IPS-15b (cell line): ENCODE measurements around the gene PYGL.

Experiments
- H3K27me3 ChIP-seq: one replicate; pipeline ENCODE4 v1.6.1; 2013; ENCODE audit warnings: low read length; ENCODE audit not compliant: control insufficient read depth, insufficient read depth
- H3K36me3 ChIP-seq: one replicate; pipeline ENCODE4 v1.6.1; 2013; ENCODE audit warnings: low read length; ENCODE audit not compliant: control insufficient read depth, insufficient read depth
- H3K4me1 ChIP-seq: one replicate; pipeline ENCODE4 v1.6.1; 2013; ENCODE audit warnings: mild to moderate bottlenecking, low read length; ENCODE audit not compliant: control insufficient read depth, insufficient read depth
- H3K4me3 ChIP-seq: one replicate; pipeline ENCODE4 v1.5.1; 2013; ENCODE audit warnings: low read depth, low read length
- H3K9ac ChIP-seq: one replicate; pipeline ENCODE4 v1.6.1; 2013; ENCODE audit warnings: low read depth, mild to moderate bottlenecking, low read length
- H3K9me3 ChIP-seq: one replicate; pipeline ENCODE4 v1.6.1; 2013; ENCODE audit warnings: mild to moderate bottlenecking, low read length; ENCODE audit not compliant: control insufficient read depth, insufficient read depth

Gene PYGL

DNA sequence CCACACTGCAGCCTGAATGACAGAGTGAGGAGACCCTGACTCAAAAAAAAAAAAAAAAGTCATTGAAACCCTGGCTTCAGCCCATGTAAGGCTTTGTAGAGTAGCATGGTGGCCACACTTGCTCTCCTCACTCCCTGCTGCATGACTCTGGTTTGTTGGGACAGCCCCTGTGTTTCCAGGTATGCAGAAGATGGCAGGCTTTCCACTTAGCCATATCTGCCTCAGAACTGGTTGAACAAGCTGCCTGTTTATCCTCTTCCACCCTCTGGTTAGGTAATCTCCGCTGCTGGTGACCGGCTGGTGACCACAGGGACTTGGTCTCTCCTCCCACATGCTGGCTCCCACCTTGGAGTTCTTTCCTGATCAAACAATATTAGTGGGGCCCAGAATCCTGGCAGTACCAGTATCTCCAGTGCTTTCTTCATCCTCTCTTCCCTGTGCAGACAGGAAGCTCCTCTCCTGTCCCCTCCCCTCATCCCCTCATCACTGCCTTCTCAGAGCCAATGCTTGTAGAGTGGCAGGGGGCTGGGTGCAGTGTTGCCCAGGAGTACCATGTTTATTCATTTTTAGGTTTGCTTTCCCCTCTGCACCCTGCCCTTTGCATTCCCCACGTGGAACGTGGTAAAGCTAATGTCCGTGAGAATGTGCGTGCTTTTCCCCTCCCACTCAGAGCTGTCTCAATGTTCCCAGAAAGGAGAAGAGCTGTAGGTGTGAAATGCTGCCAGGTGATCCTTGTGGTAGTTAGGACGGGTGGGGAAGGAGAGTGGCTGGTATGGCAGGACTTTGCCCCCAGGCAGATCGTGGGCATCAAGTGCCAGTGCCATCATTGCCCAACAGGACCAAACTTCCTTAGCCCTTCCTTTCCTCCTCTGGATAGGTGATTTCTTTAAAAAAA, 61.1 kb downstream of the PYGL start:
- Histone ChIP-seq H3K36me3 (no peaks in the 10 kb centered on the region), H3K9me3 (no peaks in the 10 kb centered on the region), H3K9ac (no peak overlapping the region), H3K27me3 (no peaks in the 10 kb centered on the region), H3K4me3 (no peak overlapping the region), H3K4me1 (peaks cover 15% of the 10 kb centered on the region)

DNA sequence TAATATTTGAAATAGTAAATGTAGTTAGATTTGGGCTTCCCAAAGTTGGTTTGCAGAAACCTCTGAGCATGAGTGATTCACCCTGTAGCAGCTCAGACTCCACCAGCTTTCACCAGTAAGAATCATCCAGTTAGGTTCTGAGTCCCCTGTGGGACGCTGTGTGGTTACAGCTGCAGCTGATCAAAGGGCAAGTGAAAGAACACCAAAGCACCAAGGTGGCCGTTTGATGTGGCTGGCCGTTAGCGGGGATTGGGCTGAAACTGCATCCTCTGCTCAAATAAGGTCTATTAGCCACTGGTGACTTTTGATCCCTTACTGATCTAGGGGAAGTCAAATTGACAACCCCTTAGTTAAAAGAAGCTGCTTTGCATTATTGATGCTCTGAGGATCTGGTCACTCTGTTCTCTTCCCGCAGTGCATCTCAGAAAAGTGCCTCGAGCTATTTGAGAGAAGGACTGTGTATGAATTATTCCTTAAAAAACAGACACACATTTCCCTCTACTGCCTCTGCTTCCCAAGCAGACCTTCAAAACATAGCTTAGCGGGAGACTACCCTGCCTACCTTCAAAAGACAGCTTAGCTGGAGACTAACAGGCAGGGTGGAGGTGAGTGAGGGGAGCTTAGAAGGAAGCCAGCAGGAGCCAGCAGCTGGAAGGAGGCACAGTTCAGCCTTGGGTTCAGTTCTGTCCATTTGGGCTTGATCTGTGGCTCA, 68.8 kb downstream of the PYGL start:
- Histone ChIP-seq H3K9me3 (no peaks in the 10 kb centered on the region), H3K4me3 (no peak overlapping the region), H3K36me3 (no peaks in the 10 kb centered on the region), H3K4me1 (peaks cover 14% of the 10 kb centered on the region), H3K27me3 (peaks cover 34% of the 10 kb centered on the region), H3K9ac (no peak overlapping the region)

DNA sequence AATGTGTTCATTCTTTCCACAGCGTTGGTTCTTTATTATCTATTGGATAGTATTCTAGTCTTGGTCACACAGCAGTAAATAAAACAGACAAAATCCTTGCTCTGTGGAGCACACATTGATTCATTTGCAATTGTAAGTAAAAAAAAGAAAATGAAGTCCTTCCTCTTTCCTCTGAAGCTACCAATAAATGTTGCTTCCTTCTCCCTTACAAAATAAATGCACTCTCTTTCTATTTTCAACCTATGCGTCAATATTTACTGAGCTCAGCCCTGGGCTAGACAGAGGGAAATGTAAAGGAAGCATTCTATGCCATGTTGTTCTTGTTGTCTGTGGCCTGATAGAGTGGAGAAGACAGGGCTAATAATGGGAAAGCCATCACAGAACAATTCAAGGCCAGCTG, 69.5 kb downstream of the PYGL start:
- Histone ChIP-seq H3K36me3 (no peaks in the 10 kb centered on the region), H3K27me3 (peaks cover 41% of the 10 kb centered on the region), H3K9ac (no peak overlapping the region), H3K4me3 (no peak overlapping the region), H3K9me3 (no peaks in the 10 kb centered on the region), H3K4me1 (peaks cover 14% of the 10 kb centered on the region)

DNA sequence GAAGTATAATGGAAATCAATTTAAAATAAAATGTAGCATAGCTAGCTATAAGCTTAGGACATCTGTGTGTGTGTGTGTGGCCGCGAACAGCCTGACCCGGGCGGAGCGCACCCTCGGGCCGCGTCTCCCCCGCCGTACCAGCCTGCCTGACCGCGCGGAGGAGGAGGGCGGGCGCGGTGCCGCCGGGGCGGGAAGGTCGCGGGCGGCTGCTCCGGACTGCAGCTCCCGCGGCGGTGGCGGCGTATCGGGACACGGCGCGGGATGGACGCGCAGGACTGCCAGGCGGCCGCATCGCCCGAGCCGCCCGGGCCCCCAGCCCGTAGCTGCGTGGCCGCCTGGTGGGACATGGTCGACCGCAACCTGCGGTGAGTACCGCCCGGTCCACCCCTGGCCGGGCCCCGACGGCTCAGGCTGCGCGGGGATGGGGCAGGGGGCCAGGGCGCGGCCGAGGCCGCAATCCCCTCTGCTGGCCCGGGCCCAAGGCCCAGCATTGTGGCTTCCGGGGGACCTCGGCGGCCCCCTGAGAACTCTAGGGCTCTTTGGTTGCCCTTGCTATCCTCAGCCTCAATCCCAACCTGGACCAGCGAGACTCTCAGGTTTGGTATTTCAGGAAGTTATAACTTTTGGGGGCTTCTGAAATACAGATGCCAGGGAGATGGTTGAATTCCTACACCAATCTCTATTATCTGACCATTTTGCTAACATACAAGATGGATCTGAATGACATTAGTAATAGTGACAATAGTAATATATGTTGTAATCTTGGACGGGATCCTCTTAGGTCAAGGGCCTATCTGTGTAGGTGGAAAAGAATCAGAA, 72.2 kb downstream of the PYGL start, which contains the start of gene ABHD12B:
Gene ABHD12B (plus strand): TSS at position 140 of the 819 bp plus-strand sequence. CDS start 122 bp downstream, at position 262.
- Histone ChIP-seq H3K9ac (no peak within 1 kb of the TSS), H3K4me1 (peaks cover 14% of the 10 kb centered on the region), H3K9me3 (no peaks in the 10 kb centered on the region), H3K4me3 (peak within 1 kb of the TSS; percentile 38), H3K36me3 (no peaks in the 10 kb centered on the region), H3K27me3 (peaks cover 42% of the 10 kb centered on the region)

DNA sequence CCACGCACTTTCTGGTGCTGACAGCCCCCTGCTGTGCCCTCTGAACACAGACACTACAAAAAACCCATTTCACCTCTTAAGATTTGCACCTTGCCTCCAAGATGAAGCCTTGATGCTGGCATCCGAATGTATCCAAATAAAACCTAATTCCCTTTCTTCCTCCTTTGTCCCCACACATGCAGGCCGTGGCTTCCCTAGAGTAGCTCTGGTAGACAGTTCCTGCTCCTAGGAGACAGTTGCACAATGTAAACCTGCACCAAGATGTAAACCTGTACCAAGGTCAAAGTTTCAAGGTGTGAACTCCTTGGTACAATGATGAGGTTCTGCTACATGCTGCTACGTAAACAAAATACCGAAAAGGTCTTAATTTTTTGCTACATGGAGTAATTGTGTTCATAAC, 73.1 kb downstream of the PYGL start:
- peaks cover 14% of the 10 kb centered on the region for H3K4me1 ChIP-seq
- no peaks in the 10 kb centered on the region for H3K9me3 ChIP-seq
- peaks cover 42% of the 10 kb centered on the region for H3K27me3 ChIP-seq
- no peak overlapping the region for H3K9ac ChIP-seq
- H3K36me3 ChIP-seq: no peaks in the 10 kb centered on the region
- no peak overlapping the region for H3K4me3 ChIP-seq

DNA sequence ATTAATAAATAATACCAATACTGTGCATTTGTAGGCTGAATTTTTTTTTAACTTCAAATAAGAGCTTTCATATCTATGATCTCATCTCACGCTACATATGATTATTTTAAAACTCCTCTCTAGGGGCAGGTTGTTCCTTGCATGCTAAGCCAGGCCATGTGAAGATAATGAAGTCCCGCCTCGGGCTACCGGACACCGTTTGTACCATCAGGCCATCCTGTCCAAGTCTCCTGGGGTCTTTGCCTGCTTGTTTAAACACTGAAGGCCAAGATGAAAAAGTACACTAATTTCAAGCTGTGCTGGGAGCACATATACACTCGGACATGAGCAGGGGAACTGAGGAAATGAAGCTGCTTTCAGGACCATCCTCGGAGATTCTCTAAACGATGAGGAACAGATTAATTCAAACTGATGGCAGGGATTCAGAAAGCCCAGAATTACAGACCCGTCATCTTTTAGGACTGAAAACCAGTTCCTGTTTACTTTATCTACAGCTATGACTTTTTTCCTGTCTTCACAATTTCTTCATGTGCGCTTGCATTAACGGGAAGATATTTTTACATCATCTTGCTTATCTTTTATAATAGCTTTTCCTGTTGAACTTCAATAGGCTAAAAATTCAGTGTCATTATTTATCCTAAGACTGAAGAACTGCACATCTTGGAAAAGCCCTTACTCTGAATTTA, 78.7 kb downstream of the PYGL start:
- Histone ChIP-seq H3K4me1 (peaks cover 4% of the 10 kb centered on the region), H3K36me3 (no peaks in the 10 kb centered on the region), H3K4me3 (no peak overlapping the region), H3K9ac (no peak overlapping the region), H3K9me3 (no peaks in the 10 kb centered on the region), H3K27me3 (peaks cover 8% of the 10 kb centered on the region)

DNA sequence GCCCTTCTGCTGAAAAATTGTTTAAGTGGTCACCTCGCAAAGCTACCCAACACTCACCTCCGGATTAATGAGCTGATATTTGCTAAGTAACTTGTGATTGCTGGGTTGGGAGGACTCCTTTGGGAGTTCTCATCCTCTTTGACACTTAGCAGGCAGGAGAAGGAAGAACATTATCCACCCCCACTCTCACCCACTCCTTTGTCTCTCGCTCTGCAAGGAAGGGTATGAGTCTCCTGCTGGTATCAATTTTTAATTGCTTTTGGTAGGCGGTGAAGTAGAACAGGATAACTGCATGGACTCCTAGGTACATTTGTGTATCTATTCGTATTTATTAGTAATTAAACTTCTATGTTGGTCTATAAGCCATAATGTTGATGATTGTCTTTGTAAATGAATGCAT, 79.3 kb downstream of the PYGL start:
- Histone ChIP-seq H3K9me3 (no peaks in the 10 kb centered on the region), H3K9ac (no peak overlapping the region), H3K4me3 (no peak overlapping the region), H3K27me3 (peaks cover 2% of the 10 kb centered on the region), H3K4me1 (peaks cover 8% of the 10 kb centered on the region), H3K36me3 (no peaks in the 10 kb centered on the region)

DNA sequence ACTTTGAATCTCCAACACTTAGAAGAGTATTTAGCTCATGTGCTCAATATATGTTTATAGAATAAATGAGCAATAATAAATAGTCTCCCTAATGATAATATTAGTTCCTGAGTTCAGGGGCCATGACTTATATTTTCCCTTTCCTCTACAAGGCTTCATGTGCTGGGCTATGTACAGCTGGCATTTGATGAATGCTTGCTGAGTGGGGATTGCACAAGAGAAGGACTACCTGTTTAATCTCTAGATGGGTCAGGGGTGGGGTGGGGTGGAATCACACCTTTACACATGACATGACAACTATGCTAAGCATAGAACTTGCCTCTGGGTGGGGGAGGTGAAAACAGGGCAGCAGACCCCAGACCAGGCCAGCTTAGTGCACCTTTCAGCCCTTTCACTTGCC, 80.0 kb downstream of the PYGL start:
- Histone ChIP-seq H3K9me3 (no peaks in the 10 kb centered on the region), H3K4me3 (no peak overlapping the region), H3K9ac (no peak overlapping the region), H3K27me3 (no peaks in the 10 kb centered on the region), H3K4me1 (peaks cover 9% of the 10 kb centered on the region), H3K36me3 (no peaks in the 10 kb centered on the region)

DNA sequence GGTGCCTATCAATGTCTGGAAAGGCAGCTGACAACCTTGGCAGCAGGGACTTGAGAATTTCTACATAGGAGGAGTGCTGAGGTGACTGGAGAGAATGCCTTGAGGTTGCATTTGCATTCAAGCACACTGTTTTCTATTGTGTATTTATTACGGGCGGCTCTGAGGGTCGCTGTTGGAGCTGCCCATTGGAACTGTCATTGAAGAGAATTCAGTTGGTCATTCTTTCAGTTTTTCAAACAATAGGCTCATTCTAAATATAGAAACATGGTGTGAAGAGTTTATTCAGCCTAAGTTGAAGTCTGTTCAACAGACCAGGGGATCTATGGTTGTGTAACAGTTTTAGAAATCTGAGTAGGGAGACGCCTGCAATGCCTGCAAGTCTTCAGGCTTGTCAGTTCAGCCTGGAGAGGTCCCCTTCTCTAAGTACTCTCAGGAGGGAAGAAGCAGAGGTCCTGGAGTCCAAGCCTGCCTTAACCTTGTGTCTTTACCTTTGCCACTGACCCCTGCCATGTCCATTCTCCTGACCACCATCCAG, 82.2 kb downstream of the PYGL start:
- Histone ChIP-seq H3K4me1 (peaks cover 9% of the 10 kb centered on the region), H3K36me3 (no peaks in the 10 kb centered on the region), H3K4me3 (no peak overlapping the region), H3K9me3 (no peaks in the 10 kb centered on the region), H3K27me3 (no peaks in the 10 kb centered on the region), H3K9ac (no peak overlapping the region)

DNA sequence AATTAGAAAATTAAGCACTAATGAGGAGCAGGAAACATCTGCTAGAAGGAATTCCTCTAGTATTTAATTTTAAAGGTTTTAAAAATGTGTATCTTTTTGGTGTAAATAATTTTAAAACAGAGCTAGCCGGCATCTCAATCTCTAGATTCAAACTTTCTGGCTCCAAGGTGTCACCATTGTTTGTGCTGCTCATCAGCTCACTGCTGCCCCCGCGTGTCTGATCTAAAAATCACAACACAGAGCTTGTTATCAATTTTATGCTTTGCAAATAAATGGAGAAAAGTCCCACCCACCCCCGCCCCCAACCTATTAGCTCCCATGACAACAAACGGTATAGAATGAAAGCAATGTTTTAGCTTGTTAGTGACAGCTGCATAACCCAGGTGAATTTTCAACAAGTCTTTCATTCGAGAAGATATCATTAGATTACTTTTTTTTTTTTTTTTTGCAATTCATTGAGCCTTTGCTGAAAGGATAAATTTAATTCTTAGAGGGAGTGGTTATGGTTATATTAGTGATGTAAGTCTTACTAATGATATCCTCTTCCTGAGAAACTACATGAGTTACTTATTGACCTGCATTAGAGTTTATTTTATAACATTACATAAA, 83.7 kb downstream of the PYGL start:
- H3K27me3 ChIP-seq: no peaks in the 10 kb centered on the region
- H3K4me1 ChIP-seq: peaks cover 9% of the 10 kb centered on the region
- no peaks in the 10 kb centered on the region for H3K9me3 ChIP-seq
- H3K36me3 ChIP-seq: no peaks in the 10 kb centered on the region
- peak overlapping the region; percentile 43 for H3K4me3 ChIP-seq
- peak overlapping the region; percentile 1 for H3K9ac ChIP-seq

DNA sequence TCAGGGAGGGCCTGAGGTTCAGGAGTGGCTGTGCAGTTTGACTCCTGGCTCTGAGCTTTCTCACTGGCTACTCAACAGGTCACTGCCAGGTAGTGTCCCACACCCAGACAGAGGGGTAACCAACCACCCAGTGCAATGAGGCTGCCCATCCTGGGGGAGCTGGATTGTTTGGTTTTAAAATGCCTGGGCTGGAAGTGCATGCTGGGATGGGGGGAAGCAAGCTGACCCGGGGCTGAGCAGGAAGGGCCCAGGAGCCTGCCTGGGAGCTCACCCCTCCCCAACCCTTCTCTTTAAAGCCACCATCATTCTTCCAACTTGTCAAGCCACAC, 85.0 kb downstream of the PYGL start:
- Histone ChIP-seq H3K36me3 (no peaks in the 10 kb centered on the region), H3K9ac (no peak overlapping the region), H3K4me3 (no peak overlapping the region), H3K27me3 (no peaks in the 10 kb centered on the region), H3K4me1 (peaks cover 9% of the 10 kb centered on the region), H3K9me3 (no peaks in the 10 kb centered on the region)
